Tibial nerve (tissue), 4 donors: Measurements from ENCODE around the gene ARMH1. TPM values are rescaled to one million over a fixed set of nuclear protein-coding genes. Genes with fewer than 3 reads are reported as not detected.

Experiments
- DNase-seq, 2 donors: peaks; one replicate each; pipeline ENCODE4 v3.0.0-alpha.2; 2019; ENCODE audit warnings: low spot score in 2 of 2
- H3K27ac ChIP-seq, 4 donors: fragments of 200-600 bp; sonication (generic) in 3 of 4; one replicate each; pipeline ENCODE4 v1.5.1; 2017 to 2019; ENCODE audit warnings: mild to moderate bottlenecking in 1 of 4
- H3K27me3 ChIP-seq, 2 donors: fragments of 200-600 bp; sonication (generic) in 1 of 2; one replicate each; pipeline versions ENCODE4 v1.5.1 to v1.6.0; 2017 to 2019
- H3K36me3 ChIP-seq, 3 donors: fragments of 200-600 bp; sonication (generic); one replicate each; pipeline ENCODE4 v1.5.1; 2018 to 2019
- H3K4me1 ChIP-seq, 4 donors: fragments of 200-600 bp; sonication (generic) in 3 of 4; one replicate each; pipeline ENCODE4 v1.5.1; 2017 to 2019
- H3K4me3 ChIP-seq, 4 donors: fragments of 200-600 bp; sonication (generic) in 3 of 4; one replicate each; pipeline ENCODE4 v1.5.1; 2017 to 2019; ENCODE audit warnings: mild to moderate bottlenecking in 1 of 4, moderate library complexity in 1 of 4
- H3K9me3 ChIP-seq, 4 donors: fragments of 200-600 bp; sonication (generic) in 3 of 4; one replicate each; pipeline ENCODE4 v1.5.1; 2017 to 2019
- CTCF ChIP-seq, 5 experiments: fragments of 200-600 bp in 3 of 5; fragments of 450-650 bp in 2 of 5; sonication (generic) in 3 of 5; IDR thresholded peaks; one replicate each; pipeline ENCODE4 v1.5.1; 2016 to 2019; ENCODE audit warnings: antibody characterized with exemption in 5 of 5, mild to moderate bottlenecking in 3 of 5, moderate library complexity in 2 of 5
- EP300 ChIP-seq, 2 donors: sonication (generic); formaldehyde crosslinking; IDR thresholded peaks; one replicate each; pipeline ENCODE4 v1.6.1; 2017; ENCODE audit warnings: antibody characterized with exemption in 2 of 2, mild to moderate bottlenecking in 1 of 2
- POLR2A ChIP-seq, 2 donors: fragments of 450-650 bp; IDR thresholded peaks; one replicate each; pipeline ENCODE4 v1.6.1; 2017; ENCODE audit warnings: antibody characterized with exemption in 2 of 2, mild to moderate bottlenecking in 2 of 2, moderate library complexity in 2 of 2
- WGBS, 2 donors: methylation state at CpG; one replicate each; pipeline ENCODE4 v1.1.5; 2018; 5-methylcytosine and 5-hydroxymethylcytosine counted together
- total RNA-seq, 4 donors: library from RNA; depleted of rRNA; stranded (reverse); fragments of >200 nt; gene quantifications; one replicate each; pipeline ENCODE4 v1.1.0, GENCODE V29; 2016

The ARMH1 gene
- total RNA-seq, 4 donors from 2014 or later = 0.66 to 7.1 (median 2.9) TPM

- no peaks in the 10 kb centered on the region for H3K9me3 ChIP-seq
- H3K27me3 ChIP-seq = no peaks in the 10 kb centered on the region
- H3K36me3 ChIP-seq = peaks cover 0 to 11% (median 0%) of the 10 kb centered on the region in 3 donors
- TF ChIP-seq EP300 (IDR thresholded peaks at IDR 0.05) = no peak
- TF ChIP-seq POLR2A (IDR thresholded peaks at IDR 0.05) = no peak
- no peak for TF ChIP-seq CTCF (IDR thresholded peaks at IDR 0.05)
- DNase-seq = no peak
- H3K27ac ChIP-seq = no peak overlapping the region
- 85 to 90% methylated on average over 12 of the region's 12 CpGs for WGBS, 2 donors
- no peak overlapping the region for H3K4me3 ChIP-seq
- H3K4me1 ChIP-seq = no peaks in the 10 kb centered on the region
These were observed 14.4 kb downstream of the ARMH1 start for GRCh38 chr1:44688760-44689446.

- no peaks in the 10 kb centered on the region for H3K4me1 ChIP-seq
- H3K4me3 ChIP-seq = no peak overlapping the region
- DNase-seq = no peak
- H3K36me3 ChIP-seq = peaks cover 0 to 11% (median 0%) of the 10 kb centered on the region in 3 donors
- 85% methylated on average over 3 of the region's 3 CpGs for WGBS, 2 donors
- TF ChIP-seq POLR2A (IDR thresholded peaks at IDR 0.05) = no peak
- no peak for TF ChIP-seq EP300 (IDR thresholded peaks at IDR 0.05)
- TF ChIP-seq CTCF (IDR thresholded peaks at IDR 0.05) = no peak
- no peak overlapping the region for H3K27ac ChIP-seq
- H3K27me3 ChIP-seq = no peaks in the 10 kb centered on the region
- H3K9me3 ChIP-seq = no peaks in the 10 kb centered on the region
These were observed 14.9 kb downstream of the ARMH1 start for GRCh38 chr1:44689447-44689765.

GRCh38 chr1:44693159-44693558 lies 18.6 kb downstream of the ARMH1 start:
- no peak overlapping the region for H3K4me3 ChIP-seq
- peaks cover 0 to 11% (median 0%) of the 10 kb centered on the region in 3 donors for H3K36me3 ChIP-seq
- WGBS, 2 donors = 72 to 87% methylated on average over 2 of the region's 2 CpGs
- no peak for TF ChIP-seq EP300 (IDR thresholded peaks at IDR 0.05)
- TF ChIP-seq CTCF (IDR thresholded peaks at IDR 0.05) = no peak
- TF ChIP-seq POLR2A (IDR thresholded peaks at IDR 0.05) = no peak
- no peaks in the 10 kb centered on the region for H3K4me1 ChIP-seq
- no peak overlapping the region for H3K27ac ChIP-seq
- no peaks in the 10 kb centered on the region for H3K27me3 ChIP-seq
- DNase-seq = no peak
- no peaks in the 10 kb centered on the region for H3K9me3 ChIP-seq

GRCh38 chr1:44693900-44694299 lies 19.4 kb downstream of the ARMH1 start:
- WGBS, 2 donors = 93 to 94% methylated on average over 3 of the region's 3 CpGs
- no peak overlapping the region for H3K27ac ChIP-seq
- no peak for TF ChIP-seq POLR2A (IDR thresholded peaks at IDR 0.05)
- TF ChIP-seq EP300 (IDR thresholded peaks at IDR 0.05) = no peak
- no peak for TF ChIP-seq CTCF (IDR thresholded peaks at IDR 0.05)
- H3K36me3 ChIP-seq = peaks cover 0 to 11% (median 0%) of the 10 kb centered on the region in 3 donors
- H3K4me1 ChIP-seq = no peaks in the 10 kb centered on the region
- H3K27me3 ChIP-seq = no peaks in the 10 kb centered on the region
- H3K4me3 ChIP-seq = no peak overlapping the region
- DNase-seq = no peak
- no peaks in the 10 kb centered on the region for H3K9me3 ChIP-seq

- TF ChIP-seq CTCF (IDR thresholded peaks at IDR 0.05) (no peak), EP300 (IDR thresholded peaks at IDR 0.05) (no peak), POLR2A (IDR thresholded peaks at IDR 0.05) (no peak)
These were observed 20.5 kb downstream of the ARMH1 start for GRCh38 chr1:44694863-44695478.

More at GRCh38 chr1:44694863-44695478, 20.5 kb downstream of the ARMH1 start:
- no peaks in the 10 kb centered on the region for H3K9me3 ChIP-seq
- no peaks in the 10 kb centered on the region for H3K4me1 ChIP-seq
- 90 to 96% methylated on average over 7 of the region's 7 CpGs for WGBS, 2 donors
- peaks cover 0 to 11% (median 0%) of the 10 kb centered on the region in 3 donors for H3K36me3 ChIP-seq
- H3K27ac ChIP-seq = no peak overlapping the region
- H3K4me3 ChIP-seq = no peak overlapping the region
- no peaks in the 10 kb centered on the region for H3K27me3 ChIP-seq
- DNase-seq = no peak
